ENCODE results near the gene NCBP2L. TPM values are rescaled to one million over a fixed set of nuclear protein-coding genes. Genes with fewer than 3 reads are reported as not detected.

NCBP2L gene
- total and polyA plus RNA-seq, 2 donors (not counting 3 experiments of a cell fraction or from before 2014, with no cell fraction given), result not detected

DNA sequence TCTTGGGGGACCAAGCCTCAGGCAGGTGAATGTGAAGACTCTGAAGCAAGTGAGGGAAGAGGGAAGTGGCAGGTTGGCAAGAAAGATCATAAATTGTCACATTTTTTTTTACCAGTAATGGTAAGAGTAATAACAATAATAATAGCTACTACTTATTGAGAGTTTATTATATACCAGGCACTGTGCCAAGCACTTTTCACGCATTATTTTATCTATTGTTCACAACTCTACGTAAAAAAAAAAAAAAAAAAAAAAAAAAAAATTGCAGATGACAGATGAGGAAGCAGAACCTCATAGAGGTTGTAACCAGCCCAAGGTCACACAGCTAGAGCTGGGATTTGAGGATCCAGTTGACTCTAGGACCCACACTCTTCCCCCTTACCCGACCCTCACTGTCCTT, 42.9 kb upstream of the NCBP2L start:
- Histone ChIP-seq H3K36me3 (ENCODE audit: control insufficient read depth in 2 of 2, extremely low read depth in 1 of 2, insufficient read depth in 2 of 2, low read length in 2 of 2) (no peaks in the 10 kb centered on the region), H4K20me1 (replicated peaks; ENCODE audit: control insufficient read depth, extremely low read depth, insufficient read depth, low read length) (no peaks in the 10 kb centered on the region), H3K9me1 (replicated peaks; ENCODE audit: control insufficient read depth, extremely low read depth, insufficient read depth, low read length) (no peaks in the 10 kb centered on the region), H3K9me3 (replicated peaks; ENCODE audit: control insufficient read depth, insufficient read depth, low read length) (no peaks in the 10 kb centered on the region), H3K4me3 (replicated peaks in 1 of 3; ENCODE audit: insufficient read depth in 1 of 3, low read depth in 1 of 3, low read length in 3 of 3) (no peak overlapping the region), H3K4me2 (ENCODE audit: insufficient read depth, low read length) (no peak overlapping the region), H3K79me2 (ENCODE audit: control insufficient read depth, insufficient read depth, low read length) (no peaks in the 10 kb centered on the region), H3K27ac (ENCODE audit: insufficient read depth, low read depth, low read length) (no peak overlapping the region), H2AFZ (ENCODE audit: low read depth, low read length) (no peak overlapping the region), H3K4me1 (ENCODE audit: control insufficient read depth, extremely low read depth, insufficient read depth, low read length) (peaks cover 21% of the 10 kb centered on the region), H3K27me3 (ENCODE audit: control insufficient read depth in 2 of 2, insufficient read depth in 2 of 2, low read length in 2 of 2) (no peaks in the 10 kb centered on the region), H3K9ac (replicated peaks; ENCODE audit: extremely low read depth, insufficient read depth, low read length) (no peak overlapping the region)
- POLR2A ChIA-PET, result no interaction called here
- dilution Hi-C loops (cut with MboI; ENCODE audit: extremely low pct_ligation_motif_present, low sequenced_read_pairs) (no loop called here), intact Hi-C loops (cut with micrococcal nuclease) (loop anchor here (5.0 kb wide), 2 partner anchors 43 to 57 kb away; partner anchors contain the start of genes NCBP2L and TSC22D3)
- no peak for FAIRE-seq
- no TSS peak for BruUV-seq (replicated peaks)
- DNase-seq (ENCODE audit: low read depth, low spot score), result peak; percentile 51
- CTCF ChIA-PET, result no interaction called here
- TF ChIP-seq FOS (IDR thresholded peaks at IDR 0.05; ENCODE audit: borderline replicate concordance, insufficient read depth, low read length) (no peak), JUN (IDR thresholded peaks at IDR 0.05; ENCODE audit: borderline replicate concordance, insufficient read depth, insufficient read length, low read depth) (no peak), EZH2 (IDR thresholded peaks at IDR 0.05; ENCODE audit: borderline replicate concordance, low read depth, low read length, severe bottlenecking) (no peak), POLR2AphosphoS5 (IDR thresholded peaks at IDR 0.05; ENCODE audit: insufficient read depth, low read depth, low read length) (no peak), GATA2 (IDR thresholded peaks at IDR 0.05; ENCODE audit: insufficient read depth, insufficient read length, low read depth, low read length) (no peak), MYC (IDR thresholded peaks at IDR 0.05; ENCODE audit: low read depth, low read length) (no peak), POLR2A (IDR thresholded peaks at IDR 0.05; ENCODE audit: low read depth, low read length) (no peak)
- TF ChIP-seq, protein P1, sequence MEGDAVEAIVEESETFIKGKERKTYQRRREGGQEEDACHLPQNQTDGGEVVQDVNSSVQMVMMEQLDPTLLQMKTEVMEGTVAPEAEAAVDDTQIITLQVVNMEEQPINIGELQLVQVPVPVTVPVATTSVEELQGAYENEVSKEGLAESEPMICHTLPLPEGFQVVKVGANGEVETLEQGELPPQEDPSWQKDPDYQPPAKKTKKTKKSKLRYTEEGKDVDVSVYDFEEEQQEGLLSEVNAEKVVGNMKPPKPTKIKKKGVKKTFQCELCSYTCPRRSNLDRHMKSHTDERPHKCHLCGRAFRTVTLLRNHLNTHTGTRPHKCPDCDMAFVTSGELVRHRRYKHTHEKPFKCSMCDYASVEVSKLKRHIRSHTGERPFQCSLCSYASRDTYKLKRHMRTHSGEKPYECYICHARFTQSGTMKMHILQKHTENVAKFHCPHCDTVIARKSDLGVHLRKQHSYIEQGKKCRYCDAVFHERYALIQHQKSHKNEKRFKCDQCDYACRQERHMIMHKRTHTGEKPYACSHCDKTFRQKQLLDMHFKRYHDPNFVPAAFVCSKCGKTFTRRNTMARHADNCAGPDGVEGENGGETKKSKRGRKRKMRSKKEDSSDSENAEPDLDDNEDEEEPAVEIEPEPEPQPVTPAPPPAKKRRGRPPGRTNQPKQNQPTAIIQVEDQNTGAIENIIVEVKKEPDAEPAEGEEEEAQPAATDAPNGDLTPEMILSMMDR (IDR thresholded peaks at IDR 0.05; ENCODE audit: extremely low read depth in 1 of 2, insufficient read depth in 1 of 2, low read depth in 1 of 2, low read length in 2 of 2), result no peak
- TF ChIP-seq, protein P2, sequence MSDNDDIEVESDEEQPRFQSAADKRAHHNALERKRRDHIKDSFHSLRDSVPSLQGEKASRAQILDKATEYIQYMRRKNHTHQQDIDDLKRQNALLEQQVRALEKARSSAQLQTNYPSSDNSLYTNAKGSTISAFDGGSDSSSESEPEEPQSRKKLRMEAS (IDR thresholded peaks at IDR 0.05; ENCODE audit: insufficient read depth, insufficient read length), result no peak

Measured in endothelial cell of umbilical vein (primary cell).